Measurements from ENCODE around the gene KLK1.

The KLK1 gene

DNA sequence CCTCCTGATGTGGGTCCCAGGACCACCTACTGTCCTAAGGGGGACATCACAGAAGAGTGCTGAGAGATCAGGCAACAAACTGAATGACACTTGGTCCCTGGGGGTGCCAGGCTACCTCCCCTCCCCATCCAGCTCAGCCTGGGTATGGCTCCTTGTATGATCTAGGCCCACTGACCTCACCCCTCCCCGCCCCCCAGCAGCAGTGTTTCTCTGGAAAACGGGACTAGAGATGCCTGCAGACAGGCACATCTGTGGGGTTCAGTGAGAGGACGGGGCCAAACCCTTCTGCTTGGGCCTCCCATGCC lies 24.1 kb downstream of the KLK1 start:
- peaks cover 69% of the 10 kb centered on the region for H3K36me3 ChIP-seq (ENCODE audit: low read depth)
- TF ChIP-seq, protein P1, sequence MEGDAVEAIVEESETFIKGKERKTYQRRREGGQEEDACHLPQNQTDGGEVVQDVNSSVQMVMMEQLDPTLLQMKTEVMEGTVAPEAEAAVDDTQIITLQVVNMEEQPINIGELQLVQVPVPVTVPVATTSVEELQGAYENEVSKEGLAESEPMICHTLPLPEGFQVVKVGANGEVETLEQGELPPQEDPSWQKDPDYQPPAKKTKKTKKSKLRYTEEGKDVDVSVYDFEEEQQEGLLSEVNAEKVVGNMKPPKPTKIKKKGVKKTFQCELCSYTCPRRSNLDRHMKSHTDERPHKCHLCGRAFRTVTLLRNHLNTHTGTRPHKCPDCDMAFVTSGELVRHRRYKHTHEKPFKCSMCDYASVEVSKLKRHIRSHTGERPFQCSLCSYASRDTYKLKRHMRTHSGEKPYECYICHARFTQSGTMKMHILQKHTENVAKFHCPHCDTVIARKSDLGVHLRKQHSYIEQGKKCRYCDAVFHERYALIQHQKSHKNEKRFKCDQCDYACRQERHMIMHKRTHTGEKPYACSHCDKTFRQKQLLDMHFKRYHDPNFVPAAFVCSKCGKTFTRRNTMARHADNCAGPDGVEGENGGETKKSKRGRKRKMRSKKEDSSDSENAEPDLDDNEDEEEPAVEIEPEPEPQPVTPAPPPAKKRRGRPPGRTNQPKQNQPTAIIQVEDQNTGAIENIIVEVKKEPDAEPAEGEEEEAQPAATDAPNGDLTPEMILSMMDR (IDR thresholded peaks at IDR 0.05; ENCODE audit: poor library complexity, severe bottlenecking), result no peak

GRCh38 chr19:50798659-50799546 lies 24.7 kb downstream of the KLK1 start:
- Histone ChIP-seq H3K9me3 (ENCODE audit: severe bottlenecking) (no peaks in the 10 kb centered on the region), H3K4me3 (ENCODE audit: severe bottlenecking) (no peak overlapping the region), H3K27ac (ENCODE audit: poor library complexity, severe bottlenecking) (no peak overlapping the region), H3K36me3 (ENCODE audit: low read depth) (peaks cover 69% of the 10 kb centered on the region), H3K27me3 (ENCODE audit: insufficient read depth, poor library complexity, severe bottlenecking) (no peaks in the 10 kb centered on the region), H3K4me1 (ENCODE audit: insufficient read depth, poor library complexity, severe bottlenecking) (peaks cover 8% of the 10 kb centered on the region)
- TF ChIP-seq, protein P1 (IDR thresholded peaks at IDR 0.05; ENCODE audit: poor library complexity, severe bottlenecking), result no peak
- DNase-seq (ENCODE audit: low spot score), result no peak
- ATAC-seq (ENCODE audit: low read depth), result no peak

More for the DNA sequence above, 24.1 kb downstream of the KLK1 start:
- Histone ChIP-seq H3K9me3 (ENCODE audit: severe bottlenecking) (no peaks in the 10 kb centered on the region), H3K4me1 (ENCODE audit: insufficient read depth, poor library complexity, severe bottlenecking) (peaks cover 8% of the 10 kb centered on the region), H3K4me3 (ENCODE audit: severe bottlenecking) (no peak overlapping the region), H3K27me3 (ENCODE audit: insufficient read depth, poor library complexity, severe bottlenecking) (no peaks in the 10 kb centered on the region), H3K27ac (ENCODE audit: poor library complexity, severe bottlenecking) (no peak overlapping the region)
- DNase-seq (ENCODE audit: low spot score) (no peak), ATAC-seq (ENCODE audit: low read depth) (no peak)

DNA sequence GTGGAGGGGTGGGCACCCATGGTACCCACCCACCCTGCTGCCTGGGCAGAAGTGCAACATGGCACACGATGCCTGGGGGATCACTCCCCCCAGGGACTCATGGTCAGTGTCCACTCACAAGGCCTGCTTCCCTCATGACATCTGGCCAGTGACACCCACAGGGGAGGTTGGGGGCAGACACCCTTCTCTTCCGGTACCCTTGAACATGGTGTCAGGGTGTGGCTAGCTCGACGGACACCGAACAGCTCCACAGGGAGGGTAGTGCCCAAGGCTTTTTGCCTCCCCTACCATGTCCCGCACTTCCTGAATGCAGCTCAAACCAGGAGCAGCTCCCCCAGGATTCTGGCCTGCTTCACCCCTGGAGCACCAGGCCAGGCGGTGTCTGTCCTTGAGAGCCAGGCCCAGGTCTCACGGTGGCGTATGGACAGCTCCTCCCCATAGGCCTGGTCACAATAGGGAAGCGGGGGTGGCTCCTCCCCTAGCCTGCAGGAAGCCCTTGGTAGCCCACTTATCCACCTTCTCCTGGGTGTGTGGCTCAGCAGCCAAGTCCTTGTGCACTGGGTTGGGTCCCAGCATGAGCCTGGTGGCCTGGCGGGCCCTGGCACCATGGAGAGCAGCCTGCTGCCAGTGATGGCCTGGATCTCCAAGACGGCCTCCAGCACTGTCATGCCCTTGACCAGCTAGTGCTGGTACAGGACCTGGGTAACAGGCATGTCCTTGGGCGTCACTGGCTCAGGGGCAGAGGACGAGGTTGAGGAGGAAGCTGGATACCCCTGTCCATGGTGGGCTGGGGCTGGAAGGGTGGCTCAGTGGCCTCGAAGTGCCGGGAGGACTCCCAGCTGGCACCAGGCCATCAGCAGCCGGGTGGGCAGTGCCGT lies 25.6 kb downstream of the KLK1 start:
- no peak for ATAC-seq (ENCODE audit: low read depth)
- no peaks in the 10 kb centered on the region for H3K9me3 ChIP-seq (ENCODE audit: severe bottlenecking)
- no peaks in the 10 kb centered on the region for H3K27me3 ChIP-seq (ENCODE audit: insufficient read depth, poor library complexity, severe bottlenecking)
- TF ChIP-seq, protein P1 (IDR thresholded peaks at IDR 0.05; ENCODE audit: poor library complexity, severe bottlenecking), result no peak
- H3K36me3 ChIP-seq (ENCODE audit: low read depth), result peaks cover 61% of the 10 kb centered on the region
- no peak overlapping the region for H3K4me3 ChIP-seq (ENCODE audit: severe bottlenecking)
- no peak for DNase-seq (ENCODE audit: low spot score)
- H3K27ac ChIP-seq (ENCODE audit: poor library complexity, severe bottlenecking), result no peak overlapping the region
- peaks cover 8% of the 10 kb centered on the region for H3K4me1 ChIP-seq (ENCODE audit: insufficient read depth, poor library complexity, severe bottlenecking)

DNA sequence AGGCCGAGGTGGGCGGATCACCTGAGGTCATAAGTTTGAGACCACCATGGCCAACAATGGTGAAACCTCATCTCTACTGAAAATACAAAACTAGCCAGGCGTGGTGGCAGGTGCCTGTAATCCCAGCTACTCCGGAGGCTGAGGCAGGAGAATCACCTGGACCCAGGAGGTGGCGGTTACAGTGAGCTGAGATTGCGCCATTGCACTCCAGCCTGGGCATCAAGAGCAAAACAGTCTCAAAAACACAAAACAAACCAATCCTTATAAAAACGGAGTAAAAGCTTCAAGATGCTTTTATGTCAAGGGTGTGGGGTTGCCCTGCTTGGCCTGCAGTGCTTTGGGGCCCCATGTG lies 26.2 kb downstream of the KLK1 start:
- peaks cover 2% of the 10 kb centered on the region for H3K4me1 ChIP-seq (ENCODE audit: insufficient read depth, poor library complexity, severe bottlenecking)
- H3K4me3 ChIP-seq (ENCODE audit: severe bottlenecking), result no peak overlapping the region
- no peaks in the 10 kb centered on the region for H3K9me3 ChIP-seq (ENCODE audit: severe bottlenecking)
- peaks cover 55% of the 10 kb centered on the region for H3K36me3 ChIP-seq (ENCODE audit: low read depth)
- H3K27me3 ChIP-seq (ENCODE audit: insufficient read depth, poor library complexity, severe bottlenecking), result no peaks in the 10 kb centered on the region
- TF ChIP-seq, protein P1 (IDR thresholded peaks at IDR 0.05; ENCODE audit: poor library complexity, severe bottlenecking), result no peak
- DNase-seq (ENCODE audit: low spot score), result no peak
- no peak for ATAC-seq (ENCODE audit: low read depth)
- H3K27ac ChIP-seq (ENCODE audit: poor library complexity, severe bottlenecking), result no peak overlapping the region

Measured in RWPE2 (cell line).